GM23338 (cell line): ENCODE data around the gene HORMAD2. TPM values are rescaled to one million over a fixed set of nuclear protein-coding genes. Genes with fewer than 3 reads are reported as not detected.

Source experiments
- ATAC-seq: fragments of 200-7000 bp; cut with Tn5 transposase; 3 replicates; pipeline ENCODE4 v1.9.1; 2020
- DNase-seq: peaks from one replicate; pipeline ENCODE4 v3.0.0-alpha.2; 2015; ENCODE audit warnings: low spot score
- H2AFZ ChIP-seq: fragments of 200-600 bp; sonication (generic); 2 replicates; pipeline ENCODE4 v1.8.0; 2016; ENCODE audit warnings: antibody characterized with exemption, mild to moderate bottlenecking, moderate library complexity
- H3F3A ChIP-seq: fragments of 200-600 bp; sonication (generic); replicated peaks from 2 replicates; pipeline ENCODE4 v1.8.0; 2017; ENCODE audit warnings: antibody characterized with exemption, mixed run types, low read depth
- H3K27ac ChIP-seq: fragments of 200-600 bp; sonication (generic); 2 replicates; pipeline ENCODE4 v1.6.1; 2016; ENCODE audit warnings: low read depth
- H3K27me3 ChIP-seq: fragments of 200-600 bp; sonication (generic); 2 replicates; pipeline ENCODE4 v1.8.0; 2016; ENCODE audit warnings: mild to moderate bottlenecking, mixed run types, moderate library complexity; ENCODE audit not compliant: insufficient read depth
- H3K36me3 ChIP-seq: fragments of 200-600 bp; sonication (generic); 2 replicates; pipeline ENCODE4 v1.8.0; 2016; ENCODE audit warnings: mild to moderate bottlenecking; ENCODE audit not compliant: insufficient read depth
- H3K4me1 ChIP-seq: fragments of 200-600 bp; sonication (generic); 2 replicates; pipeline ENCODE4 v1.8.0; 2016; ENCODE audit warnings: mild to moderate bottlenecking, moderate library complexity; ENCODE audit not compliant: insufficient read depth
- H3K4me2 ChIP-seq: fragments of 200-600 bp; sonication (generic); 2 replicates; pipeline ENCODE4 v1.7.1; 2017; ENCODE audit warnings: mixed run types
- H3K4me3 ChIP-seq: fragments of 200-600 bp; sonication (generic); 2 replicates; pipeline ENCODE4 v1.6.1; 2016; ENCODE audit warnings: mixed run types
- H3K79me2 ChIP-seq: fragments of 200-600 bp; sonication (generic); replicated peaks from 2 replicates; pipeline ENCODE4 v1.8.0; 2017; ENCODE audit warnings: mild to moderate bottlenecking; ENCODE audit not compliant: insufficient read depth
- H3K9me2 ChIP-seq: fragments of 200-600 bp; sonication (generic); 2 replicates; pipeline ENCODE4 v1.8.0; 2017; ENCODE audit not compliant: insufficient read depth
- H4K20me1 ChIP-seq: fragments of 200-600 bp; sonication (generic); replicated peaks from 2 replicates; pipeline ENCODE4 v1.8.0; 2017; ENCODE audit warnings: mild to moderate bottlenecking; ENCODE audit not compliant: insufficient read depth
- H3K27ac Mint-ChIP-seq: 2 replicates; pipeline ENCODE4 v1.8.0; 2020; ENCODE audit warnings: inconsistent platforms, mild to moderate bottlenecking, moderate library complexity, mixed read lengths
- H3K27me3 Mint-ChIP-seq: 3 replicates; pipeline ENCODE4 v1.8.0; 2022; ENCODE audit warnings: low read depth, mild to moderate bottlenecking, moderate library complexity, mixed read lengths, inconsistent platforms; ENCODE audit not compliant: insufficient read depth, poor library complexity
- H3K36me3 Mint-ChIP-seq: 3 replicates; pipeline ENCODE4 v1.8.0; 2021; ENCODE audit warnings: low read depth, mild to moderate bottlenecking, inconsistent platforms, moderate library complexity, mixed read lengths
- H3K4me1 Mint-ChIP-seq: 3 replicates; pipeline ENCODE4 v1.8.0; 2020; ENCODE audit warnings: mild to moderate bottlenecking, inconsistent platforms, mixed read lengths
- H3K4me3 Mint-ChIP-seq: 3 replicates; pipeline ENCODE4 v1.8.0; 2021; ENCODE audit warnings: moderate library complexity, mild to moderate bottlenecking, inconsistent platforms, mixed read lengths
- H3K9me3 Mint-ChIP-seq: 3 replicates; pipeline ENCODE4 v1.8.0; 2020; ENCODE audit warnings: moderate library complexity, mild to moderate bottlenecking, inconsistent platforms, mixed read lengths
- CREB1 ChIP-seq: fragments of 250-450 bp; sonication (Bioruptor Pico); IDR thresholded peaks from 2 replicates; pipeline ENCODE4 v1.5.0; 2020; ENCODE audit warnings: low read depth, mild to moderate bottlenecking, moderate library complexity
- CTCF ChIP-seq, 2 experiments: fragments of 200-600 bp in 1 of 2; sonication (generic) in 1 of 2; conservative IDR thresholded peaks; 2 replicates each; pipeline versions ENCODE4 v1.5.1 to v1.6.1; 2016 to 2017; ENCODE audit warnings: antibody characterized with exemption in 2 of 2, low read depth in 2 of 2, mild to moderate bottlenecking in 2 of 2, moderate library complexity in 1 of 2
- ETS1 ChIP-seq: IDR thresholded peaks from 2 replicates; pipeline ENCODE4 v1.6.1; 2016; ENCODE audit warnings: antibody characterized with exemption
- EZH2 ChIP-seq: fragments of 200-600 bp; sonication (generic); IDR thresholded peaks from one replicate; pipeline ENCODE4 v1.8.0; 2017; ENCODE audit warnings: antibody characterized with exemption, mild to moderate bottlenecking, low read depth; ENCODE audit not compliant: unreplicated experiment
- EZH2phosphoT487 ChIP-seq: fragments of 200-600 bp; sonication (generic); IDR thresholded peaks from one replicate; pipeline ENCODE4 v1.8.1; 2018; ENCODE audit warnings: antibody characterized with exemption; ENCODE audit not compliant: unreplicated experiment
- JUNB ChIP-seq: IDR thresholded peaks from one replicate; pipeline ENCODE4 v1.6.1; 2016; ENCODE audit warnings: antibody characterized with exemption; ENCODE audit not compliant: unreplicated experiment
- NANOG ChIP-seq: IDR thresholded peaks from 2 replicates; pipeline ENCODE4 v1.6.1; 2016; ENCODE audit warnings: antibody characterized with exemption, borderline replicate concordance
- POLR2AphosphoS5 ChIP-seq: IDR thresholded peaks from 2 replicates; pipeline ENCODE4 v1.6.1; 2016; ENCODE audit warnings: antibody characterized with exemption, low read depth
- STAT1 ChIP-seq: IDR thresholded peaks from one replicate; pipeline ENCODE4 v1.6.1; 2016; ENCODE audit warnings: antibody characterized with exemption; ENCODE audit not compliant: unreplicated experiment
- ZNF114 ChIP-seq: fragments of 250-450 bp; sonication (Bioruptor Pico); IDR thresholded peaks from 2 replicates; pipeline ENCODE4 v1.5.0; 2020; ENCODE audit warnings: mild to moderate bottlenecking, moderate library complexity
- ZNF331 ChIP-seq: fragments of 250-450 bp; sonication (Bioruptor Pico); IDR thresholded peaks from 2 replicates; pipeline ENCODE4 v1.5.0; 2020; ENCODE audit warnings: low read depth, mild to moderate bottlenecking, moderate library complexity
- ZNF462 ChIP-seq: fragments of 250-450 bp; sonication (Bioruptor Pico); IDR thresholded peaks from 2 replicates; pipeline ENCODE4 v1.5.0; 2020; ENCODE audit warnings: mild to moderate bottlenecking, moderate library complexity
- polyA plus RNA-seq: library from polyadenylated mRNA; unstranded; fragments of >200 nt; fragmentation: Nextera tagmentation; extraction: Ambion mirVana; gene quantifications from 2 replicates; pipeline ENCODE4 v1.2.1, GENCODE V29; 2016
- total RNA-seq: library from RNA; depleted of rRNA; stranded (reverse); fragments of >200 nt; shearing (Covaris generic); gene quantifications from 2 replicates; pipeline ENCODE4 v1.2.3, GENCODE V29; 2014
- TF ChIP-seq, protein P1 (sequence below): IDR thresholded peaks from one replicate; pipeline ENCODE4 v1.6.1; 2018; ENCODE audit warnings: antibody characterized with exemption; ENCODE audit not compliant: unreplicated experiment

HORMAD2 gene
- total and polyA plus RNA-seq, 2 experiments from 2014 or later: 0.40 TPM; not detected in 1

DNA sequence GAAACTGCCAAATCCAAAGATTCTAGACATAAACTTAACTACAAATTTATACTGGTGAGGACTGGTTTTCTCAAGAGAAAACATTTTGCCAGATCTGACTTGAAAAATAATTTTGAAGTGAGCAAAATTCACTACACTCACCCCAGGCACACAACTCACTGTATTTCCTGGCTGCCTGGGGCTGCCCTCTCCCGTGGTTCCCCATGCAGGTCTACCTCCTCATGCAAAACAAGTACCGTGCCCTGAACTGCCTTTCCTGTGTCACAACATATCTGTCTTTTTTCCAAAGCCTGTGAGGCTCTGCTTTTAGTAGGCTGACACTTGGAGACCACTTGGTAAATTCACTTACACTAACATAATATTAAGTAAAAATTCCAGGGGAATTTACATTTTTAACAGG, 89.9 kb downstream of the HORMAD2 start:
- Histone ChIP-seq H3F3A (no peaks in the 10 kb centered on the region), H3K4me3 (no peak overlapping the region), H3K4me1 (no peaks in the 10 kb centered on the region), H3K79me2 (no peaks in the 10 kb centered on the region), H4K20me1 (no peaks in the 10 kb centered on the region), H3K27me3 (no peaks in the 10 kb centered on the region), H2AFZ (no peak overlapping the region), H3K4me2 (no peak overlapping the region), H3K27ac (no peak overlapping the region), H3K36me3 (no peaks in the 10 kb centered on the region), H3K9me2 (peaks cover 4% of the 10 kb centered on the region)
- no peaks in the 10 kb centered on the region for H3K36me3 Mint-ChIP-seq
- H3K4me1 Mint-ChIP-seq: no peaks in the 10 kb centered on the region
- no peak overlapping the region for H3K27ac Mint-ChIP-seq
- H3K27me3 Mint-ChIP-seq: peaks cover 4% of the 10 kb centered on the region
- TF ChIP-seq CTCF (conservative IDR thresholded peaks at IDR 0.05; ENCODE audit: low read depth in 2 of 2): no peak
- no peak for TF ChIP-seq JUNB
- no peak for TF ChIP-seq EZH2
- no peak for TF ChIP-seq STAT1
- no peak for TF ChIP-seq ZNF462 (CRISPR knock-in tag)
- TF ChIP-seq ETS1: no peak
- TF ChIP-seq, protein P1, sequence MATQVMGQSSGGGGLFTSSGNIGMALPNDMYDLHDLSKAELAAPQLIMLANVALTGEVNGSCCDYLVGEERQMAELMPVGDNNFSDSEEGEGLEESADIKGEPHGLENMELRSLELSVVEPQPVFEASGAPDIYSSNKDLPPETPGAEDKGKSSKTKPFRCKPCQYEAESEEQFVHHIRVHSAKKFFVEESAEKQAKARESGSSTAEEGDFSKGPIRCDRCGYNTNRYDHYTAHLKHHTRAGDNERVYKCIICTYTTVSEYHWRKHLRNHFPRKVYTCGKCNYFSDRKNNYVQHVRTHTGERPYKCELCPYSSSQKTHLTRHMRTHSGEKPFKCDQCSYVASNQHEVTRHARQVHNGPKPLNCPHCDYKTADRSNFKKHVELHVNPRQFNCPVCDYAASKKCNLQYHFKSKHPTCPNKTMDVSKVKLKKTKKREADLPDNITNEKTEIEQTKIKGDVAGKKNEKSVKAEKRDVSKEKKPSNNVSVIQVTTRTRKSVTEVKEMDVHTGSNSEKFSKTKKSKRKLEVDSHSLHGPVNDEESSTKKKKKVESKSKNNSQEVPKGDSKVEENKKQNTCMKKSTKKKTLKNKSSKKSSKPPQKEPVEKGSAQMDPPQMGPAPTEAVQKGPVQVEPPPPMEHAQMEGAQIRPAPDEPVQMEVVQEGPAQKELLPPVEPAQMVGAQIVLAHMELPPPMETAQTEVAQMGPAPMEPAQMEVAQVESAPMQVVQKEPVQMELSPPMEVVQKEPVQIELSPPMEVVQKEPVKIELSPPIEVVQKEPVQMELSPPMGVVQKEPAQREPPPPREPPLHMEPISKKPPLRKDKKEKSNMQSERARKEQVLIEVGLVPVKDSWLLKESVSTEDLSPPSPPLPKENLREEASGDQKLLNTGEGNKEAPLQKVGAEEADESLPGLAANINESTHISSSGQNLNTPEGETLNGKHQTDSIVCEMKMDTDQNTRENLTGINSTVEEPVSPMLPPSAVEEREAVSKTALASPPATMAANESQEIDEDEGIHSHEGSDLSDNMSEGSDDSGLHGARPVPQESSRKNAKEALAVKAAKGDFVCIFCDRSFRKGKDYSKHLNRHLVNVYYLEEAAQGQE: no peak
- TF ChIP-seq ZNF331 (CRISPR knock-in tag): no peak
- no peak for TF ChIP-seq ZNF114 (CRISPR knock-in tag)
- no peak for TF ChIP-seq NANOG
- TF ChIP-seq CREB1 (CRISPR knock-in tag): no peak
- no peak for TF ChIP-seq EZH2phosphoT487
- TF ChIP-seq POLR2AphosphoS5: no peak
- H3K4me3 Mint-ChIP-seq: no peak overlapping the region
- no peak for DNase-seq
- ATAC-seq: no peak
- no peaks in the 10 kb centered on the region for H3K9me3 Mint-ChIP-seq
